ENCODE data around the gene MESP2.

Gene MESP2

GRCh38 chr15:89756897-89757296 lies 19.2 kb upstream of the MESP2 start:
- no peak for DNase-seq

DNA sequence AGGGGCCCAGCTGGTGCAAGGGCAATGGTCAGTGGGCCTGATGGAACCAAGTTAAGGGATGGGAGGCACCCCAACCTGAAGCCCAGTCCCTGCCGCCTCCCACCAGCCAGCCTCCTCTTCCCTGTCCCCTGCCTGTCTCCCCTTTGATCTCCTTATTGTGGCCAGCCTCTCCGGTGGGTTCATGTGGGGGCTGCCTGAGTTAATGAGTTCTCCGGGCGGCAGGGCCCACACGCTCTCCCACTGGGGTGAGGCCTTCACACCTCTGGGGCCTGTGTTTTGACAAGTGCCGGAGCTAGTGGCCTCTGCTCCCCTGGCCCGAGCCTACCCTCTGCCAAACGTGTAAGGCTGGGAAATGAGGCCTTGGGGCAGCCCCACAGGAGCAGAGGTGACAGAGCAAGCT lies 17.8 kb upstream of the MESP2 start:
- DNase-seq: no peak

DNA sequence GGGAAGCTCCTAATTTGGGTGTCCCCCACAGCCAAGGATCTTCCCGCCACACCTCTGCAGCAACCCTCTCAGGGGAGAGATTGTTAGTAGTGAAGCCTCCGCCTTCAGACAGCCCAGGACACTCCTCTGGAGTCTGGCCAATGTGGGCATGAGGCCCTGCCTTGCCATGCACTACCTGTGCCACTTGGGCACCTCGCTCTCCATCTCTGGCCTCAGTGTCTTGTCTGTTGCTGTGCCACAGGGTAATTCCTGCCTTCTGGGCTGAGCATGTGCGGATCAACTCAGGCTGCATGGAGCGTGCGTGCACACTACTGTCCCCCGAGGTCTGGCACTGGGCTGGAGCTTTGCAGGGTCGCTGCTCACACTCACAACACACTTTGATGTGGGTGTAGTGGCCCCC lies 17.2 kb upstream of the MESP2 start:
- no peak for DNase-seq

- DNase-seq: no peak
These were observed 16.3 kb upstream of the MESP2 start for GRCh38 chr15:89759835-89760234.

DNA sequence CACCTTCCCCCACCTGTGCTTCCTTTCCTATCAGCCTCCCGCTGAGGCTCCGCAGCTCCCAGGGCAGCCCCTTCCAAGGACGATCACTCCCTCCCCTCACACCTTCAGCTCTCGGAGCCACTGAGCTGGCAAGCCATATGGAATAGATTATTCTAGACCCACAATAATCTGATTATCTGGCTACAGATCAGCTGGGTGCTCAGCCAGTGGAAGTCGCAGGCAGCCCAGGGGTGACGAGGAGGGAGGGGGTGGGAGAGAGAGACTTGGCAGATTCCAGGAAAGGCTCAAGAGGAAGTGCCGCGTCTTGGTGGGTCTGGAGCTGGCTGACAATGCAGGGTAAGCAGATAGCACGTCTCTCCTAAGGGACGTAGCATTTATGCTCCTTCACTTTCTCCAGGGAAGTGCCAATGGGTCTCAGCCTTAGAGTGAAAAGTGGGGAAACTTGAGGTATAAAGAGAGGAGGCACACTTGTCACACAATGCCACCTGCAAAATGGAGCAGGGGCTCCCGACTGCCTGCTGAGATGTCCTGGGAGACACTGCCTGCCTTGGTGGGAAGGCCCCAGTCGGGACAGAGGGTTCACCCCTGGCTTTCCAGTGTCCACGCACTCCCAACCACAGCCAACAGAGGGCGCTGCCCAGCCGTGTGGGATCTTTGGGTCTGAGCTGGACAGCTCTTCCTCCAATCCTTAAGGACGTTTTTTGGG lies 15.7 kb upstream of the MESP2 start:
- DNase-seq: peak; percentile 49

GRCh38 chr15:89761009-89761831 lies 14.9 kb upstream of the MESP2 start:
- no peak for DNase-seq

GRCh38 chr15:89761929-89762328 lies 14.2 kb upstream of the MESP2 start:
- DNase-seq: no peak

- no peak for DNase-seq
These were observed 10.4 kb upstream of the MESP2 start for GRCh38 chr15:89765694-89766093.

- no peak for DNase-seq
These were observed 9.5 kb upstream of the MESP2 start for GRCh38 chr15:89766357-89767311.

DNA sequence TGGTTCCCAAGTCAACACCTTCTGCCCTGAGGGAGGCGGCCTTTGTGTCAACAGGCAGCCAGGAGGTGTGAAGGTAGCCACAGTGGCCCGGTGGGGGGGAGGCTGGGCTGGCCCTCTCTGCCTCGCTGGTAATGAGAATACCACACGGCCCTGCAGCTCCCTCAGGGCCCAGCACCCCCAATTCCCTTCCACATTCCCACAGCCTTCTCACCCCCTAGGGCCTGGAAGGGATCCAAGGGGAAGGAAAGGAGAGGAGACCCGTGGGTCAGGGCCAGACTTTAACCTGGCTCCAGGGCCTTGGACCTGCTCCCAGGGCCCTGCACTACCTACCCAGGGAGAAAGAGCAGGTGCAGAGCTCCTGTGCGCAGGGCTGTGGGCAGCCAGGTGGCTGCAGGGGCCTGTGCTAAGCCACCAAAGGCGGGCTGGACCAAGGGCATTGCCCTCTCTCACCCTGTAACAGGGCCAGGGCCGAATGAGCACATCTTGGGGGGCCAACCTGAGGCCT lies 8.7 kb upstream of the MESP2 start:
- DNase-seq: no peak

DNA sequence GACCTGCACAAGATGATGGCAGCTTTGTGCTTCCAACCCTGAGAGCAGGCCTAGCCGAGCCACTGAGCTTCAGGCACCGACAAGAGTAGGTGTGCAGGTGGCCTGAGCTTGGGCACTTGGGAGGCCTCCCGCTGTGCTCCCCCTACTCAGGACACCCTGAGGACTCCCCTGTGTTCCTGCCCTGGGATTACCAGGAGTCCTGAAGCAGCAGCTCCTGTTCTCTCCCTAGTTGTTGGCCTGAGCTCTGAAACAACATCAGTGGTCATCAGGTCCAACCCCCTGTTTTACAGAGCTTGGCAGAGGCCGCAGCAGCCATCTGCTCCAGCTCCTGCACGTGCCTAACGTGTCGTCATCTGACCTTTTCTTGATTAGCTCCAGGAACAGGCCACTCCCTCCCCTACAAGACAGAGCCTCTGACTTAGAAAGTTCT lies 8.0 kb upstream of the MESP2 start:
- DNase-seq: no peak

DNA sequence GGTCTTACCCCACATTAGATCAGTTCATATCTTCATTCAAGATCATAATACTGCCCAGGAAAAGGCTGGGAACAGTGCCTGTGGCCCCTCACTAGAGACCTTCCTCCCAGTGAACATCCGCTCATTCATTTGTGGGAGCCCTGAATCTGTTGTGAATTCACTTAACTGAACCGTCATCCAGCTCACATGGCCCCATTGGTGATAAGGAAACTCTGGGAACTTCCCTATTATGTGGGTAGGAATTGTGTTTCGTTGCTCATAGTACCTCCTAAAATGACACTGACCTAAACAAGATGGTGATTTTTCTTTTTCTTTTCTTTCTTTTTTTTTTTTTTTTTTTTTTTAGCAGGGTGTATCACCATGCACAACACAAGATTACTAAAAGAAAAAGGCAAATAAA lies 6.8 kb upstream of the MESP2 start:
- no peak for DNase-seq

- no peak for DNase-seq
These were observed 6.1 kb upstream of the MESP2 start for GRCh38 chr15:89770041-89770440.

DNA sequence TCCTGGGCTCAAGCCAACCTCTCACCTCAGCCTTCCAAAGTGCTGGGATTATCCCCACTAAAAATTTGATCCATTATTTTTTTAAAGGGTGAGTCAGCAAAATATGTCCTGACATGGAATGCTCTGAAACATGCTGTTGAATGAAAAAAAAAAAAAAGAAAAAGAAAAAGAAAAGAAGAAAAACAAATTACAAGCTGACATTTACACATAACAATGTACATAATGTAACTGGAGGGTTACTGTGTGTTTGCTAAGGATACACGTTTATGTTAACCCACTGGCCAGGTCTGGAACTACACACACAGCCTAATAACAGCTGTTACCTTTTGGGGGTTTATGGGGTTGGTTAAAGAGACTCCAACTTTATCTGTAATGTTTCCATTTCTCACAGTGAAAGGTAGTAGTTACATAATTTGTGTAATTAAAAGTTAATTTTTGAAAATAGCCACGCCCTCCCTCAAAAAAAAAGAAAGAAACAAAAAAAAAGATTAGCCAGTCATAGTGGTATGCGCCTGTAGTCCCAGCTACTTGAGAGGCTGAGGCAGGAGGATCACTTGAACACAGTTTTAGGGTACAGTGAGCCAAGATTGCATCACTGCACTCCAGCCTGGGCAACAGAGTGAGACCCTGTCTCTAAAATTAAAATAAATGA lies 3.1 kb upstream of the MESP2 start:
- peak; percentile 17 for DNase-seq

- no peak for DNase-seq
These were observed 1.6 kb upstream of the MESP2 start for GRCh38 chr15:89774492-89774891.

- no peak for DNase-seq
These were observed 317 bp upstream of the MESP2 start for GRCh38 chr15:89775815-89776214.

DNA sequence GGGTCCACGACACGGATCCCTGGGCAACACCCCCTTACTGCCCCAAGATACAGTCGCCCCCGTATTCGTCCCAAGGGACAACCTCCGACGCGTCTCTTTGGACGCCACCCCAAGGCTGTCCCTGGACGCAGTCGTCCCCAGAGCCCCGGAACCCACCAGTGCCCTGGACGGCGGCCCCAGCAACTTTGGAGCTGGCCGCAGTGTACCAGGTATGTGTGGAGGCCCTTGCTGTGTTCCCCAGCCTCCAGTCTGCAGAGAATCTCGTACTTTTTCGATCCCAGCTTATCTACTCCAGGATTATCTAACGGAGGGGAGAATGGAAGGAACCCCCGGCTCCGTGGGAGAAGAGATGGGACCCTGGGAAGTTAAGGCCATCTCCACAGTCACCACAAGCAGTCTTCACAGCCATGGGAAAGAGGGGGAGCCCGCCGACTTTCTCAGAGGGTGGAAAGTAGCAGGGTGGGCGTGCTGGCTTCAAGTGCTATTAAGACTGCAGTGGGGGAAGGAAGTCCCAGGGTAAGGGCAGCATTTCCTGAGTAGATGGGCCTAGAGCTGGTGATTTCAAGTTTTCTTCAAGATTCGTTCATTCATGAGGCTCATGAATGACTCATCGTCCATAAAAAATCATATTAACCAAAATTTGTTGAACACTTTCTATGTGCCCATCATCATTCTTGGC lies 1.1 kb downstream of the MESP2 start:
- DNase-seq: no peak

GRCh38 chr15:89777782-89778380 lies 1.7 kb downstream of the MESP2 start:
- DNase-seq: no peak

DNA sequence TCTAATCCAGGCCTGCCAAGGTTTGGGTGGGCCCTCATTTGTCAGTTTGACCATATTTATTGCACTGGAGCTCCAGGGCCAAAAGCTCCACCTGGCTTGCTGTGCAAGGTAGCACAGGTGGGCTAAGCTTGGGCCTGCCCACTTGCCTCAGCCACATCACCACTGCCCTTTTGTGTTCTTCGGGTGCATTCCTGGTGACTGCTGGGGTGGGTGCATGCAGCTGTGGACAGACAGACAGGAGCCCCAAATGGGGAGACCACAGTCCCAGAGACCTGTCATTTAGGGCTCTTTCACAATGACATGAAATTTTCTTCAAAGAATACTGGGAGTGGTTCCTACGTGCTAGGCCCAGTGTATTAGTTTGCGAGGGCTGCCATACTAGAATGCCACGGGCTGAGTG lies 2.7 kb downstream of the MESP2 start:
- DNase-seq: no peak

- no peak for DNase-seq
These were observed 4.5 kb downstream of the MESP2 start for GRCh38 chr15:89780601-89781000.

GRCh38 chr15:89781055-89781454 lies 4.9 kb downstream of the MESP2 start:
- no peak for DNase-seq
